IgD-negative memory B cell (primary cell): ENCODE measurements around the gene NOS3. TPM values are rescaled to one million over a fixed set of nuclear protein-coding genes. Genes with fewer than 3 reads are reported as not detected.
"Not testable (repeated sequence)": the region's sequence is repeated elsewhere in the genome, so short reads cannot be mapped to it uniquely, and the experiment has no call there.

ENCODE experiments used
- H3K27ac Mint-ChIP-seq, 3 donors: one replicate each; pipeline ENCODE4 v1.8.0; 2020 to 2022; ENCODE audit warnings: mild to moderate bottlenecking in 3 of 3, mixed read lengths in 3 of 3, moderate library complexity in 1 of 3
- H3K27me3 Mint-ChIP-seq: one replicate; pipeline ENCODE4 v1.8.0; 2021; ENCODE audit warnings: mixed read lengths
- H3K36me3 Mint-ChIP-seq: one replicate; pipeline ENCODE4 v1.8.0; 2020; ENCODE audit warnings: mild to moderate bottlenecking, mixed read lengths
- H3K4me1 Mint-ChIP-seq, 3 donors: one replicate each; pipeline ENCODE4 v1.8.0; 2020 to 2022; ENCODE audit warnings: mixed read lengths in 3 of 3, mild to moderate bottlenecking in 1 of 3
- H3K4me3 Mint-ChIP-seq, 4 donors: one replicate each; pipeline ENCODE4 v1.8.0; 2020 to 2022; ENCODE audit warnings: mild to moderate bottlenecking in 4 of 4, mixed read lengths in 4 of 4, moderate library complexity in 3 of 4
- H3K9me3 Mint-ChIP-seq, 3 donors: one replicate each; pipeline ENCODE4 v1.8.0; 2020 to 2021; ENCODE audit warnings: mixed read lengths in 3 of 3, mild to moderate bottlenecking in 1 of 3
- polyA plus RNA-seq: library from polyadenylated mRNA; unstranded; fragments of 300-500 nt; fragmentation: Illumina TruSeq; gene quantifications from one replicate; pipeline ENCODE4 v1.2.3, GENCODE V29; 2021

The NOS3 gene
- polyA plus RNA-seq, 1 donor from 2014 or later, result 2.0 TPM

DNA sequence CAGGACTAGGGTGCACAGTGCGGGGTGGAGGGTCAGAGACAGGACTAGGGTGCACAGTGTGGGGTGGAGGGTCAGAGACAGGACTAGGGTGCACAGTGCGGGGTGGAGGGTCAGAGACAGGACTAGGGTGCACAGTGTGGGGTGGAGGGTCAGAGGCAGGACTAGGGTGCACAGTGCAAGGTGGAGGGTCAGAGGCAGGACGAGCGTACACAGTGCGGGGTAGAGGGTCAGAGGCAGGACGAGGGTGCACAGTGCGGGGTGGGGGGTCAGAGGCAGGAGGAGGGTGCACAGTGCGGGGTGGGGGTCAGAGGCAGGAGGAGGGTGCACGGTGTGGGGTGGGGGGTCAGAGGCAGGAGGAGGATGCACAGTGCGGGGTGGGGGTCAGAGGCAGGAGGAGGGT lies 52.6 kb downstream of the NOS3 start:
- not testable (repeated sequence) for H3K9me3 Mint-ChIP-seq, H3K27ac Mint-ChIP-seq, H3K36me3 Mint-ChIP-seq, H3K4me3 Mint-ChIP-seq, H3K4me1 Mint-ChIP-seq, H3K27me3 Mint-ChIP-seq

DNA sequence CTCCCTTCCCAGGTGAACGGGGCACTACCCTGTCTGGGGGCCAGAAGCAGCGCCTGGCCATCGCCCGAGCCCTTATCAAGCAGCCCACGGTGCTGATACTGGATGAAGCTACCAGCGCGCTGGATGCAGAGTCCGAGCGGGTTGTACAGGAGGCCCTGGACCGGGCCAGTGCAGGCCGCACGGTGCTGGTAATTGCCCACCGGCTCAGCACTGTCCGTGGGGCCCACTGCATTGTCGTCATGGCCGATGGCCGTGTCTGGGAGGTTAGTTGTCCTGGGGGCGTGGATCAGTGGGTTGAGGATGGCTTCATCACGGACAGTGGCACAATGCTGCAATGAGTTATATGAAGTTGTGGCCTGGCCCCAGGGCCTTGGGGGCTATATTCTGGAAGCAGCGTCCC lies 53.1 kb downstream of the NOS3 start:
- Mint-ChIP-seq H3K27me3 (no peaks in the 10 kb centered on the region), H3K4me3 (no peak overlapping the region), H3K36me3 (no peaks in the 10 kb centered on the region), H3K4me1 (no peaks in the 10 kb centered on the region), H3K27ac (peak overlapping the region in 1 of 3 donors; percentile 59), H3K9me3 (no peaks in the 10 kb centered on the region)

DNA sequence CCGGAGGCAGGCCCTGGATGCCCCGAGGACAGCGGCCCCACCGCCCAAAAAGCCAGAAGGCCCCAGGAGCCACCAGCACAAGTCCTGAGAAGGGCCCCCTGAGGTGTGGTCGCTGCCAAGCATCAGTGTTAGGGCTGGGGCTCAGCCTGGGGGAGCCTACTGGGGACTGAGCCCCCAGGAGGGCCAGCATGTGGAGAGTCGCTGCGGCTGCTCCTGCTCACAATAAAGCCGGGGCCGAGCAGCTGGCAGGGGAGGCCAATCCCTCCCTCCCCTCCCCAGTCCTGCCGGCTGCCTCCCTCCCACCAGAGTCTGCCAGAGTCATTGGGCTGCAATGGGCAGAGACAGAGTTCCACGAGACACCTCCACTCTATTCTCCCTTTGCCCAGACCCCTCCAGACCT lies 54.4 kb downstream of the NOS3 start:
- Mint-ChIP-seq H3K27me3 (no peaks in the 10 kb centered on the region), H3K36me3 (no peaks in the 10 kb centered on the region), H3K9me3 (no peaks in the 10 kb centered on the region), H3K4me1 (no peaks in the 10 kb centered on the region), H3K4me3 (no peak overlapping the region), H3K27ac (peak overlapping the region in 1 of 3 donors; percentile 59)

DNA sequence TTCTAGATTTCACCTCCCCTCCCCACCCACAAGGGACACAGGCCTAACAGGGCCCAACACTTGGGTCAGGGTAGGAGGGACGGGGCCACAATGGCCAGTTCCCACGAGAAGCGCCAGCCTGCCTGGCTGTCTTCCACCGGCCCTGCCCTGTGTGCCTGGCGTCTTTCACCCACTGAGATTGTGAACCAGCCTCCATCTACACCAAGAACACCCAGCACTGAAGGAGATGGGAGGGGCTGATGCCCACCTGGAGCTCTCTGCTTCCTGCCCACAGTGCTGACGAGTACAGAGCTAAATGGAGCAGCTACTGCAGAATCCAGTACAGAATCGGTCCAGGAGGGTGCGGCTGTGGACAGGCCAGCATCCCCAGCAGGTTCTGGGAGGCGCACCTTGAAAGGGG lies 55.1 kb downstream of the NOS3 start:
- H3K4me1 Mint-ChIP-seq, result no peaks in the 10 kb centered on the region
- no peaks in the 10 kb centered on the region for H3K9me3 Mint-ChIP-seq
- H3K4me3 Mint-ChIP-seq, result no peak overlapping the region
- H3K27me3 Mint-ChIP-seq, result peaks cover 1% of the 10 kb centered on the region
- no peak overlapping the region for H3K27ac Mint-ChIP-seq
- no peaks in the 10 kb centered on the region for H3K36me3 Mint-ChIP-seq

DNA sequence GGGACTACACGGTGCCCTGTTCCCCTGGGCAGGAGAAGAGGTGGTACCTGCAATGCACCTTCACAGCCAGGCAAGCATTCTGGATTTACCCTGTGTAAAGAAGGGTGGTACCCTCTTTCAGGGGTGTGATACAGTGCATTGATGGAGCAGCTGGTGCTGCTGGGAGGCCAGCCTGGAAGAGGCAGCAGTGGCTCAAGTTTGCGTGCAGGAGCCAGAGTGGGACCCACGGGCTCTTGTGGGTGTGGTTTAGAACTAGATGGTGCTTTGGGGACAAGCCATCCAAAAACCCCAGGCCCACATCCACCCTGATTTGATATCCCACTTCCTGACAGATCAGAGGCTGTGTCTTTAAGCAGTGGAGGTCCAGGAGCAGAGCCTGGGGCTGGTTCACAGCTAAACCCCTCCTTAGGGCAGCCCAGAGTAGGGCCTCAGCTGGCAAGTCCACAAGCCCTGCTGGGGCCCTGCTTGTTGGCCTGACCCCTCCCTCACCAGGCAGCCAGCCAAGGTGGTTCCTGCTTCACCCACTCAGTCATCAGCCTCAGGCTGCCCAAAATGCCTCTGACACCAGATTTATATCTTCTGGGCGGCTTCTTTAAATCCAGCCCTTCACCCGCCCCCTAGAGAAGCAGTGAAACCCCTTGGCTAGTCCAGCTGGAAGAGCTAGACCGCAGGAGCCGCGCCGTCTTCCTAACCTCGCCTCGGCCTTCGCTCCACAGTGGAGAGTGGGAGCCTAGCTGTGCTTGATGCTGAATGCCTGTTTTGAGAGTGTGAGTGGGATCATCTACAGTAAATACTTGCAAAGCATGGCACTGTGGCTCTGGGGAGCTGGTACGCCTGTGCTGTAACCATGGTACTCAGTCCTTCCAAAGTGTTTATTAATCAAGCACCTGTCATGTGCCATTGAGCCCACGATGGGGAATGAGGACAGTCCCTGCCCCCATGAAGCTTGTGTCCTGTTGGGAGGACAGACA lies 56.1 kb downstream of the NOS3 start:
- peak overlapping the region in 1 of 3 donors; percentile 62 for H3K27ac Mint-ChIP-seq
- peaks cover 0 to 2% (median 0%) of the 10 kb centered on the region in 3 donors for H3K4me1 Mint-ChIP-seq
- H3K27me3 Mint-ChIP-seq, result peaks cover 6% of the 10 kb centered on the region
- H3K4me3 Mint-ChIP-seq, result no peak overlapping the region
- H3K9me3 Mint-ChIP-seq, result no peaks in the 10 kb centered on the region
- H3K36me3 Mint-ChIP-seq, result no peaks in the 10 kb centered on the region

DNA sequence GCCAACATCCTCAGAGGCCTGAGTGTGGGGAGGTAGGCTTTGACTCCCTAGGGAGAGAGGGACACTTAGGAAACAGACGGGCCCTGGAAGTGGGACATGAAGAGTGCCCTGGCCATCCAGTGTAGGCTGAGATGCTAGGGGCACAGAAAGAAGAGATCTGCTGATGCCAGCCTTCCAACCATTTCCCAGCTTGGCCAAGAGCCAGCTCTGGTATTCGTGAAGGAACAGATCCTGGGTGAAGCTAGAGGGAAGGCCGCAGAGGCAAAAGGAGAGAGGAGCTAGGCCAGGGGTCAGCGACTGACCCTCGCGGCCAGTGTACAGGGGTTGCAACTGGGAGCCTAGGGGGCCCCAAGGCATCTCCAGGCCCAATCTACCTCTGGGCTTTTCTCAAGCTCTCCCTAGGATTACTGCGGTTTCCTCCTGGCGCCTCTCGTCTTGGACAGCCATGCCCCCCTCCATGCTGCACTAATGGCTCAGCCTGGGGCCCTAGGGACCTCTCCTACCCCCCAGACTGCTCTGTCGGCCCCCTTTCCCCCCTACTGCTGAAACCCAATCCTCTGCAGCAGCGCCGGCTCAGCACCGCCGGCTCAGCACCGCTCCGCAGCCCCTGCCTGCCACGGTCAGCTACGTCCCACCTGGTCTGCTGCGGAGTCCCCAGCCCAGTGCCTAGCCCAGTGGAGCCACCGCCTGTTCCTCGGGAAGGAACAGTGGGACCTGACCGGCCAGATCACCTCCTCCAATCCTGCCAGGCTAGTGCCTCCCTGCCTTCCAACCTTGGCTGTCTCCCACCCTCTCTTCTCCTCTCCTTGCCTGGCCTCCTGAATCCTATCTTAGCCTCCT lies 57.4 kb downstream of the NOS3 start, which contains the start of gene ASIC3:
TSS of gene ASIC3 (plus strand) at position 556 of the 840 bp plus-strand sequence. CDS start 355 bp downstream, outside the sequence.
- peak within 1 kb of the TSS in 1 of 3 donors; percentile 62 for H3K27ac Mint-ChIP-seq
- peaks cover 1% of the 10 kb centered on the region for H3K36me3 Mint-ChIP-seq
- peaks cover 11% of the 10 kb centered on the region for H3K27me3 Mint-ChIP-seq

DNA sequence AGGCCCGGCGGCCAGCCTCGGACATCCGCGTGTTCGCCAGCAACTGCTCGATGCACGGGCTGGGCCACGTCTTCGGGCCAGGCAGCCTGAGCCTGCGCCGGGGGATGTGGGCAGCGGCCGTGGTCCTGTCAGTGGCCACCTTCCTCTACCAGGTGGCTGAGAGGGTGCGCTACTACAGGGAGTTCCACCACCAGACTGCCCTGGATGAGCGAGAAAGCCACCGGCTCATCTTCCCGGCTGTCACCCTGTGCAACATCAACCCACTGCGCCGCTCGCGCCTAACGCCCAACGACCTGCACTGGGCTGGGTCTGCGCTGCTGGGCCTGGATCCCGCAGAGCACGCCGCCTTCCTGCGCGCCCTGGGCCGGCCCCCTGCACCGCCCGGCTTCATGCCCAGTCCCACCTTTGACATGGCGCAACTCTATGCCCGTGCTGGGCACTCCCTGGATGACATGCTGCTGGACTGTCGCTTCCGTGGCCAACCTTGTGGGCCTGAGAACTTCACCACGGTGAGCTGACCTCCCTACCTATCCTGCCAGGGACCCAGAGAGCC lies 58.2 kb downstream of the NOS3 start:
- no peak overlapping the region for H3K27ac Mint-ChIP-seq
- no peaks in the 10 kb centered on the region for H3K9me3 Mint-ChIP-seq
- no peak overlapping the region for H3K4me3 Mint-ChIP-seq
- H3K36me3 Mint-ChIP-seq, result peaks cover 1% of the 10 kb centered on the region
- H3K4me1 Mint-ChIP-seq, result peaks cover 0 to 4% (median 0%) of the 10 kb centered on the region in 3 donors
- H3K27me3 Mint-ChIP-seq, result peaks cover 11% of the 10 kb centered on the region

More for the DNA sequence above, 57.4 kb downstream of the NOS3 start, which contains the start of gene ASIC3:
- Mint-ChIP-seq H3K4me3 (no peak within 1 kb of the TSS), H3K4me1 (peaks cover 0 to 4% (median 0%) of the 10 kb centered on the region in 3 donors), H3K9me3 (no peaks in the 10 kb centered on the region)

DNA sequence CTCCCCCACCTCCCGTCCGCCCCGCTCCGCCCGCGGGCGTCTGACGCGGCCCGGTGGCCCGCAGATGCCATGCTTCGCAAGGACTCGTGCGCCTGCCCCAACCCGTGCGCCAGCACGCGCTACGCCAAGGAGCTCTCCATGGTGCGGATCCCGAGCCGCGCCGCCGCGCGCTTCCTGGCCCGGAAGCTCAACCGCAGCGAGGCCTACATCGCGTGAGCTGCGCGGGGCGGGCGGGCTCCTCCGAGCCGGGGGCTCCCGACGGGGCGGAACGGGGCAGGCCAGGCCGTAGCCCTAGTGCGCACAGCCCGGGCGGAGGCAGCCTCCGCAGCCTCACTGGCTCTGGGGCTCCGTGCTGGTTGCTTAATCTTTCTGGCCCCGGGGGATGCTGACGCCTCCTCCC lies 60.3 kb downstream of the NOS3 start:
- Mint-ChIP-seq H3K9me3 (no peaks in the 10 kb centered on the region), H3K4me3 (no peak overlapping the region), H3K27ac (no peak overlapping the region), H3K4me1 (peaks cover 0 to 4% (median 0%) of the 10 kb centered on the region in 3 donors), H3K36me3 (peaks cover 1% of the 10 kb centered on the region), H3K27me3 (peaks cover 11% of the 10 kb centered on the region)

DNA sequence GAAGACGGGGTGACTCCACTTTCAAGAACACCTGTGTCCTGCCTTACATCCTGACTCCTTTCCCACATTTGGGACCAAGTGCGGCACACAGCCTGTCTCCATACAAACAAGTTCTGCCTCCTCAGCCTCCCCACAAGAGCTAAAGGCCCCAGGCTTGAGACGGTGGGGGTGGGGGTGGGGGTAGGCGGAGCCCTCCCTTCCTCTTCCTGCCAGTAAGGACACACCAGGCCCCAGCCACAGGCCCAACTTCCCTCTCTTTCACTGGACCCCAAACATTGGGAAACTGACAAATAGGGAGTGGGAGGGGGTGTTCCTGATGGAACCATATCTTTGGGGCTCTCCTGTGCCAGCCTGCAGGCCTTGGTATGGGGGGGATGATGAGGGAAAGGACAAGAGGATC lies 62.3 kb downstream of the NOS3 start:
- Mint-ChIP-seq H3K27me3 (peaks cover 11% of the 10 kb centered on the region), H3K4me1 (peaks cover 5 to 9% (median 6%) of the 10 kb centered on the region in 3 donors), H3K36me3 (peaks cover 1% of the 10 kb centered on the region), H3K4me3 (no peak overlapping the region), H3K27ac (no peak overlapping the region), H3K9me3 (no peaks in the 10 kb centered on the region)

DNA sequence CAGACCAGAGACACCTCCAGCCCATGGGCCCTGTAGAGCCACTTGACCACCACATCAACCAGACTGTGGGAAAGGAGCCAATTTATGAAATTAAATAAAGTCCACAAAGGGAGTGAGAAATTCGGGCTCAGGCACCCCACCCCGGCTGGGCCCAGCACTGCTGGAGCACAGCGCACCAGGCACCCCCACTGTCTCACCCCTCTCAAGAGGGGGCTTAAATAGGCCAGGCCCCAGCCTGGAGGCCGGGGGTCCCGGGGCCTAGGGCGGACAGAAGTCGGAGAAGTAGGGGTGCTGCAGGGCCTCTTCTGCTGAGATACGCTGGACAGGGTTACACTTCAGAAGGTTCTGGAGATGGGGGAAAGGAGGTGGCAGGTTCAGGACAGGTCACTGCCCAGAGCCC lies 62.9 kb downstream of the NOS3 start:
- Mint-ChIP-seq H3K4me3 (no peak overlapping the region), H3K4me1 (peaks cover 8 to 9% (median 8%) of the 10 kb centered on the region in 3 donors), H3K27me3 (peaks cover 11% of the 10 kb centered on the region), H3K9me3 (no peaks in the 10 kb centered on the region), H3K36me3 (peaks cover 1% of the 10 kb centered on the region), H3K27ac (no peak overlapping the region)

DNA sequence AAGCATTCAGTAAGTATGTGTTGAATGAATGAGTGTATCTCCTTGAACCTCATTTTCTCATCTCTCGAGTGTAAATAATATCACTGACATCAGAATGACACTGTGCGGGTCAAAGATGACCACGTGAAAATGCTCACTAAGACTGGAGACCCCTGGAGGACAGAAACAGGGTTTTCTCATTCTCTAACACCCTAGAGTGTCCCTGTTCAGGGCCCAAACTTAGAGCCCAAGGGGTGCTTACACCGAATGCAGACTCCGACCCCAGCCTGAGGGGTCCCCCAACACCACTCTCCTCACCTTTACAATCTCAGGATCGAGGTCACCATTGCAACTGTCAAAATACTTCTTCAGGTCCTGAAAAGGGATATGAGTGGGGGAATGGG lies 65.5 kb downstream of the NOS3 start:
- H3K27me3 Mint-ChIP-seq, result peaks cover 10% of the 10 kb centered on the region
- peaks cover 9 to 11% (median 9%) of the 10 kb centered on the region in 3 donors for H3K4me1 Mint-ChIP-seq
- no peak overlapping the region for H3K27ac Mint-ChIP-seq
- H3K4me3 Mint-ChIP-seq, result peak overlapping the region; percentile 69 to 99 (median 94)
- H3K9me3 Mint-ChIP-seq, result no peaks in the 10 kb centered on the region
- peaks cover 1% of the 10 kb centered on the region for H3K36me3 Mint-ChIP-seq

DNA sequence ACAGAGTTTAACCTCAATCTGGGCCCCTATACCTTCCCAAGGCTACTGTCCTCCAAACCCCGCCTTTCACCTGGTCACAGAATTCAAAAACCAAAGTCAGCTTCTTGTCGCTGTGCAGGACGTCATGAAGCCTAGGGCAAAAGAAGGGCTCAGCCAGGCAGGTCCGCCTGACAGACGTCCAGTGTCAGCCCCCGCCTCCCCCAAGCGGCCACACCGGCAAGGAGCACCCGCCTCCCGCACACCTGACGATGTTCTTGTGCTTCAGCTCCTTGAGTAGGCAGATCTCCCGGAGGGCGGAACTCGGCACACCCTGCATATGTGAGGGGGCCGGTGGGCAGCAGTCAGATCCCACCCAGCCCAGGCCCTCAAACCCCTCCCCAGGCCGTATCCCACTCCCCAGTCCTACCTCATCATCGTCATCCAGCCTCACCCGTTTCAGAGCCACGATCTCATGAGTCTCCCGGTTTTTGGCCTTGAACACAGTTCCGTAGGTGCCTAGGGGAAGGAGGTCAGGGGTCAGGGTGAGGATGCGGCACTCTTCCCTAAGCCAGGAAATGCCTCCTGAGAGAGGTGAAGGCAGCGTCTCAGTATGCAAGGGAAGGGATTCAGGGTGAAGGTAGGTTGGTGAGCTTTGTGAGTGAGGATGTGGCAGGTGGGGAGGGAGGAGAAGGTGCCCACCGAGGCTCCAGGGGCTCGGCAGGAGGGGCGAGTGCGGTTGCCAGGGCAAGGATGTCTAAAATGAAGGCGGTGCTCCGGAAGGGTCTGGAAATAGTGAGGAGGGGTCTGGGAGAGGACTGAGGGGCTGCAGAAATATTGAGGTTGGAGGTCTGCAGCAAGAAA lies 66.1 kb downstream of the NOS3 start:
- Mint-ChIP-seq H3K27ac (peak overlapping the region in 1 of 3 donors; percentile 94), H3K4me3 (peak overlapping the region; percentile 89 to 99 (median 98)), H3K27me3 (peaks cover 5% of the 10 kb centered on the region), H3K4me1 (peaks cover 9 to 11% (median 11%) of the 10 kb centered on the region in 3 donors), H3K36me3 (peaks cover 1% of the 10 kb centered on the region), H3K9me3 (no peaks in the 10 kb centered on the region)

DNA sequence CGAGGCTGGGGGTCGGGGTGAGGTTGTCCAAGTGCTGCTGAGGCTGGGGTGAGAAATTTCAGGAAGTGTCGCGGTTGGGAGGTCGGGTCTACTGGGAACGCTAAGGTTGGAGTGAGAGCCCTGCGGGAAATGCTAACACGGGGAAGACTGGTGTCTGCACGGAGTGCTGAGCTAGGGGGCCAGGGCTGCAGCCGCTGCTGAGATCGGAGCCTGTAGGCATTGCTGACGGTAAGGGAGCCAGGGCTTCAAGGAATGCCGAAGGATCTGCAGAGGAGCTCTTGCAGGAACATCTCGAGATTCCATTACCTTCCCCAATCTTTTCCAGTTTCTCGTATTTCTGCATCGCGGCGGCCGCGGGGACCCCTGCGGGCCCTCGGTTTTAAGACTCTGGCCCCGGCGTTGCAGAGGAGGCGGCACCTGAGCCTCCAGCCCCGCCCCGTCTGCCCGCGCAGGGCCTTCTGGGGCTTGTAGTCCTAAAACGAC lies 66.7 kb downstream of the NOS3 start, which contains the start of gene CDK5:
TSS of gene CDK5 (minus strand) at position 392 of the 483 bp plus-strand sequence. CDS start at position 343, 49 bp downstream.
- Mint-ChIP-seq H3K27ac (peak within 1 kb of the TSS; percentile 94 to 96 (median 95)), H3K4me3 (peak within 1 kb of the TSS; percentile 89 to 99 (median 98)), H3K4me1 (peaks cover 9 to 11% (median 10%) of the 10 kb centered on the region in 3 donors), H3K36me3 (peaks cover 1% of the 10 kb centered on the region), H3K9me3 (no peaks in the 10 kb centered on the region), H3K27me3 (peaks cover 2% of the 10 kb centered on the region)
